ENCODE results near the gene CHD2.

CHD2 gene

GRCh38 chr15:93070132-93070531 is 170.0 kb downstream of the CHD2 start:
- Histone ChIP-seq H3K9me3 (ENCODE audit: control insufficient read depth in 2 of 2, low read length in 2 of 2) (no peaks in the 10 kb centered on the region), H3K36me3 (ENCODE audit: control insufficient read depth in 2 of 2, insufficient read depth in 2 of 2, low read length in 2 of 2) (peaks cover 0 to 7% of the 10 kb centered on the region in 2 donors), H3K27ac (ENCODE audit: low read length) (peak overlapping the region; percentile 95), H3K27me3 (ENCODE audit: control insufficient read depth in 1 of 2, insufficient read depth in 2 of 2, low read length in 2 of 2) (no peaks in the 10 kb centered on the region), H3K9ac (ENCODE audit: low read length in 2 of 2) (peak overlapping the region; percentile 84 to 93), H3K4me3 (ENCODE audit: low read length in 2 of 2) (peak overlapping the region; percentile 88 to 89), H3K4me1 (ENCODE audit: control insufficient read depth, insufficient read depth, low read length) (peaks cover 73% of the 10 kb centered on the region)

GRCh38 chr15:93070551-93071296 is 170.6 kb downstream of the CHD2 start:
- H3K4me1 ChIP-seq (ENCODE audit: control insufficient read depth, insufficient read depth, low read length): peaks cover 73% of the 10 kb centered on the region
- no peaks in the 10 kb centered on the region for H3K9me3 ChIP-seq (ENCODE audit: control insufficient read depth in 2 of 2, low read length in 2 of 2)
- H3K4me3 ChIP-seq (ENCODE audit: low read length in 2 of 2): peak overlapping the region; percentile 88 to 89
- peak overlapping the region; percentile 84 to 93 for H3K9ac ChIP-seq (ENCODE audit: low read length in 2 of 2)
- peaks cover 0 to 2% of the 10 kb centered on the region in 2 donors for H3K36me3 ChIP-seq (ENCODE audit: control insufficient read depth in 2 of 2, insufficient read depth in 2 of 2, low read length in 2 of 2)
- H3K27me3 ChIP-seq (ENCODE audit: control insufficient read depth in 1 of 2, insufficient read depth in 2 of 2, low read length in 2 of 2): no peaks in the 10 kb centered on the region
- peak overlapping the region; percentile 95 for H3K27ac ChIP-seq (ENCODE audit: low read length)

GRCh38 chr15:93071469-93071936 is 171.4 kb downstream of the CHD2 start:
- Histone ChIP-seq H3K9me3 (ENCODE audit: control insufficient read depth in 2 of 2, low read length in 2 of 2) (no peaks in the 10 kb centered on the region), H3K9ac (ENCODE audit: low read length in 2 of 2) (peak overlapping the region; percentile 84 to 93), H3K27ac (ENCODE audit: low read length) (peak overlapping the region; percentile 95), H3K36me3 (ENCODE audit: control insufficient read depth in 2 of 2, insufficient read depth in 2 of 2, low read length in 2 of 2) (no peaks in the 10 kb centered on the region), H3K4me3 (ENCODE audit: low read length in 2 of 2) (peak overlapping the region; percentile 88 to 89), H3K4me1 (ENCODE audit: control insufficient read depth, insufficient read depth, low read length) (peaks cover 73% of the 10 kb centered on the region), H3K27me3 (ENCODE audit: control insufficient read depth in 1 of 2, insufficient read depth in 2 of 2, low read length in 2 of 2) (no peaks in the 10 kb centered on the region)

GRCh38 chr15:93072011-93072410 is 171.9 kb downstream of the CHD2 start:
- Histone ChIP-seq H3K9ac (ENCODE audit: low read length in 2 of 2) (peak overlapping the region; percentile 84 to 93), H3K4me1 (ENCODE audit: control insufficient read depth, insufficient read depth, low read length) (peaks cover 74% of the 10 kb centered on the region), H3K27ac (ENCODE audit: low read length) (peak overlapping the region; percentile 95), H3K9me3 (ENCODE audit: control insufficient read depth in 2 of 2, low read length in 2 of 2) (no peaks in the 10 kb centered on the region), H3K36me3 (ENCODE audit: control insufficient read depth in 2 of 2, insufficient read depth in 2 of 2, low read length in 2 of 2) (no peaks in the 10 kb centered on the region), H3K4me3 (ENCODE audit: low read length in 2 of 2) (peak overlapping the region; percentile 88 to 89), H3K27me3 (ENCODE audit: control insufficient read depth in 1 of 2, insufficient read depth in 2 of 2, low read length in 2 of 2) (no peaks in the 10 kb centered on the region)

- Histone ChIP-seq H3K27ac (ENCODE audit: low read length) (peak overlapping the region; percentile 95), H3K9me3 (ENCODE audit: control insufficient read depth in 2 of 2, low read length in 2 of 2) (no peaks in the 10 kb centered on the region), H3K27me3 (ENCODE audit: control insufficient read depth in 1 of 2, insufficient read depth in 2 of 2, low read length in 2 of 2) (no peaks in the 10 kb centered on the region), H3K36me3 (ENCODE audit: control insufficient read depth in 2 of 2, insufficient read depth in 2 of 2, low read length in 2 of 2) (no peaks in the 10 kb centered on the region), H3K4me1 (ENCODE audit: control insufficient read depth, insufficient read depth, low read length) (peaks cover 75% of the 10 kb centered on the region), H3K9ac (ENCODE audit: low read length in 2 of 2) (peak overlapping the region; percentile 84 to 93), H3K4me3 (ENCODE audit: low read length in 2 of 2) (peak overlapping the region; percentile 88 to 89)
Observed at GRCh38 chr15:93072411-93073394, 172.6 kb downstream of the CHD2 start.

- Histone ChIP-seq H3K4me3 (ENCODE audit: low read length in 2 of 2) (peak overlapping the region; percentile 66 to 88), H3K9me3 (ENCODE audit: control insufficient read depth in 2 of 2, low read length in 2 of 2) (no peaks in the 10 kb centered on the region), H3K27ac (ENCODE audit: low read length) (peak overlapping the region; percentile 95), H3K36me3 (ENCODE audit: control insufficient read depth in 2 of 2, insufficient read depth in 2 of 2, low read length in 2 of 2) (no peaks in the 10 kb centered on the region), H3K4me1 (ENCODE audit: control insufficient read depth, insufficient read depth, low read length) (peaks cover 75% of the 10 kb centered on the region), H3K9ac (ENCODE audit: low read length in 2 of 2) (peak overlapping the region; percentile 69 to 75), H3K27me3 (ENCODE audit: control insufficient read depth in 1 of 2, insufficient read depth in 2 of 2, low read length in 2 of 2) (no peaks in the 10 kb centered on the region)
Observed at GRCh38 chr15:93073465-93073952, 173.4 kb downstream of the CHD2 start.

- Histone ChIP-seq H3K27me3 (ENCODE audit: control insufficient read depth in 1 of 2, insufficient read depth in 2 of 2, low read length in 2 of 2) (no peaks in the 10 kb centered on the region), H3K4me3 (ENCODE audit: low read length in 2 of 2) (peak overlapping the region; percentile 66 to 88), H3K4me1 (ENCODE audit: control insufficient read depth, insufficient read depth, low read length) (peaks cover 77% of the 10 kb centered on the region), H3K9ac (ENCODE audit: low read length in 2 of 2) (peak overlapping the region; percentile 42 to 75), H3K27ac (ENCODE audit: low read length) (peak overlapping the region; percentile 95), H3K9me3 (ENCODE audit: control insufficient read depth in 2 of 2, low read length in 2 of 2) (no peaks in the 10 kb centered on the region), H3K36me3 (ENCODE audit: control insufficient read depth in 2 of 2, insufficient read depth in 2 of 2, low read length in 2 of 2) (no peaks in the 10 kb centered on the region)
Observed at GRCh38 chr15:93074599-93074998, 174.5 kb downstream of the CHD2 start.

- H3K36me3 ChIP-seq (ENCODE audit: control insufficient read depth in 2 of 2, insufficient read depth in 2 of 2, low read length in 2 of 2): no peaks in the 10 kb centered on the region
- H3K4me3 ChIP-seq (ENCODE audit: low read length in 2 of 2): peak overlapping the region in 1 of 2 donors; percentile 40
- H3K9me3 ChIP-seq (ENCODE audit: control insufficient read depth in 2 of 2, low read length in 2 of 2): no peaks in the 10 kb centered on the region
- peak overlapping the region; percentile 84 for H3K27ac ChIP-seq (ENCODE audit: low read length)
- H3K27me3 ChIP-seq (ENCODE audit: control insufficient read depth in 1 of 2, insufficient read depth in 2 of 2, low read length in 2 of 2): no peaks in the 10 kb centered on the region
- peak overlapping the region in 1 of 2 donors; percentile 46 for H3K9ac ChIP-seq (ENCODE audit: low read length in 2 of 2)
- peaks cover 75% of the 10 kb centered on the region for H3K4me1 ChIP-seq (ENCODE audit: control insufficient read depth, insufficient read depth, low read length)
Observed at GRCh38 chr15:93076217-93076616, 176.1 kb downstream of the CHD2 start.

- Histone ChIP-seq H3K9ac (ENCODE audit: low read length in 2 of 2) (peak overlapping the region; percentile 13 to 55), H3K36me3 (ENCODE audit: control insufficient read depth in 2 of 2, insufficient read depth in 2 of 2, low read length in 2 of 2) (no peaks in the 10 kb centered on the region), H3K27ac (ENCODE audit: low read length) (peak overlapping the region; percentile 84), H3K4me1 (ENCODE audit: control insufficient read depth, insufficient read depth, low read length) (peaks cover 79% of the 10 kb centered on the region), H3K4me3 (ENCODE audit: low read length in 2 of 2) (peak overlapping the region in 1 of 2 donors; percentile 29), H3K27me3 (ENCODE audit: control insufficient read depth in 1 of 2, insufficient read depth in 2 of 2, low read length in 2 of 2) (no peaks in the 10 kb centered on the region), H3K9me3 (ENCODE audit: control insufficient read depth in 2 of 2, low read length in 2 of 2) (no peaks in the 10 kb centered on the region)
Observed at GRCh38 chr15:93076875-93077274, 176.8 kb downstream of the CHD2 start.
